Rectal smooth muscle tissue (tissue), 1 donor: ENCODE measurements around the gene DHRSX.

Source experiments
- H3K27ac ChIP-seq: one replicate; pipeline ENCODE4 v1.7.0; 2013; ENCODE audit warnings: low read depth, low read length, inconsistent platforms
- H3K27me3 ChIP-seq: one replicate; pipeline ENCODE4 v1.7.0; 2013; ENCODE audit warnings: low read length; ENCODE audit not compliant: control insufficient read depth, insufficient read depth
- H3K36me3 ChIP-seq: one replicate; pipeline ENCODE4 v1.7.0; 2013; ENCODE audit warnings: low read length; ENCODE audit not compliant: control insufficient read depth, insufficient read depth
- H3K4me1 ChIP-seq: one replicate; pipeline ENCODE4 v1.7.0; 2013; ENCODE audit warnings: low read length; ENCODE audit not compliant: control insufficient read depth, insufficient read depth
- H3K4me3 ChIP-seq: one replicate; pipeline ENCODE4 v1.7.0; 2013; ENCODE audit warnings: low read length
- H3K9ac ChIP-seq: one replicate; pipeline ENCODE4 v1.7.0; 2013; ENCODE audit warnings: low read length

The DHRSX gene

DNA sequence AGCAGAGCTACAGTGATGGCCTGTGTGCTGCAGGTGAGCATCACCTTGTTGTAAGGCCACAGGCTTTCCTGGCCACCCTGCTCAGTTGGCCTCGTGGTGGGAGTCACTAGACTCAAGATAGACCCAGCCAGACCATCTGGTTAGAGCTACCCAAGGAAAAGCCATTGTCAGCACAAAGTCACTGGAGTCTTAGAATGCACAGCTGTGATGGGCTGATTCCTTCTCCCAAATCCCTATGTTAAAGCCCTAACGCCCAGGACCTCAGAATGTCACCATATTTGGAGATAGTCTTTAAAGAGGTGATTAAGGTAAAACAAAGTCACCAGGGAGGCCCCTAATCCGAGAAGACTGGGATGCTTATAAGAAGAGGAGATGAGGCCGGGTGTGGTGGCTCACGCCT, 173.4 kb downstream of the DHRSX start:
- Histone ChIP-seq H3K27ac (no peak overlapping the region), H3K36me3 (no peaks in the 10 kb centered on the region), H3K9ac (no peak overlapping the region), H3K4me1 (no peaks in the 10 kb centered on the region), H3K4me3 (no peak overlapping the region), H3K27me3 (no peaks in the 10 kb centered on the region)

DNA sequence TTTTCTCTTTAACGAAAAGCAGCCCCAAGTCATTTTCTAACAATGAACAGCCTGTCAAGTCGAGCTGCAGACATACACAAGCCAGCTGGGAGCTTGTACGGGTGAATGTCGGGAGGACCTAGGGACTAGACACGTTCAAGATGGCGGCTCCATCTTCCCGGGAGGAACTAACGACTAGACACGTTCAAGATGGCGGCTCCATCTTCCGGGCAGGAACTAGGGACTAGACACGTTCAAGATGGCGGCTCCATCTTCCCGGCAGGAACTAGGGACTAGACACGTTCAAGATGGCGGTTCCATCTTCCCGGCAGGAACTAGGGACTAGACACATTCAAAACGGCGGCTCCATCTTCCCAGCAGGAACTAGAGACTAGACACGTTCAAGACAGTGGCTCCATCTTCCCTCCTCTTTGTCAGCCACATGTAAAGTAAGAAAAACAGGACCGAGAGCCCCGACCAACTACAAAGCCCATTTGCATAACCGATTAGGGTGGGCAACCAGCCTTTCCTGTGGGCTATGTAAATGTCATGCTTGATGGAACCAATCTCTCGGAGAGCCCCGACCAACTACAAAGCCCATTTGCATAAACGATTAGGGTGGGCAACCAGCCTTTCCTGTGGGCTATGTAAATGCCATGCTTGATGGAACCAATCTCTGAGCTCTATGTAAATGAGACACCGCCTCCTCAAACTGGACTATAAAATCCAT, 175.5 kb downstream of the DHRSX start:
- no peak overlapping the region for H3K9ac ChIP-seq
- peak overlapping the region; percentile 51 for H3K27ac ChIP-seq
- H3K4me3 ChIP-seq: peak overlapping the region; percentile 43
- H3K36me3 ChIP-seq: no peaks in the 10 kb centered on the region
- H3K4me1 ChIP-seq: no peaks in the 10 kb centered on the region
- H3K27me3 ChIP-seq: no peaks in the 10 kb centered on the region

DNA sequence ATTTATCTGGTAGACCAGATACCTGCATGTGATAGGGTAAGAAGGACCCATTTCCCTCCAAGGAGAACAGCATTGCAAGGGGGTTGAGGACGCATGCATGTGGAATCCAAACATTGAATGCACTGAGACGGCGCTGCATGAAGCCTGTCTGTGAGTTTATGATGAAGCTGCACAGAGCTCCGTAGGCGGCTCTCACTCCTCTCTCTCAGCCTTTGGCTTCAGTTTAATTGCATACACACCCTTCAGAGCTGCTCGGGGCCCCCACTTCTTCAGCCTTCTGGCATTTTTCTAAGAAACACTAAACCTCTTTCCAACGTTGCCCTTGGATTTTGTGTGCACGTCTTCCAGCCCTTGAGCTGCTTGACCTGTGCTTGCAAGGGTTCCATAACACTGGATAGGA, 176.6 kb downstream of the DHRSX start:
- H3K27ac ChIP-seq: no peak overlapping the region
- H3K4me1 ChIP-seq: no peaks in the 10 kb centered on the region

DNA sequence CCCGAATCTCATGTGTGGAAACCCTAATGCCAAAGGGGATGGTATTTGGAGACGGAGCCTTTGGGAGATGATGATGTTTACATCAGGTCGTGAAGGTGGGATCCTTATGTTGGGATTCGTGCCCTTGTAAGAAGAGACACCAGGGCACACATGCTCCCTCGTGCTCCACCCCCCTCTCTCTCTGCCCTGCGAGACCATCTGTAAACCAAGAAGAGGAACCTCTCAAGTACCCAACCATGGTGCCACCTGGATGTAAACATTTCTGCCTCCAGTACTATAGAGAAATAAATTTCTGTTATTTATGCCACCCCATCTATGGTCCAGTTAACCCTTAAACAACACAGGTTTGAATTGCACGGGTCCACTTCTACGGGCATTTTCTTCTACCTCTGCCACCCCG, 179.4 kb downstream of the DHRSX start:
- no peaks in the 10 kb centered on the region for H3K27me3 ChIP-seq
- no peak overlapping the region for H3K9ac ChIP-seq
- H3K4me3 ChIP-seq: no peak overlapping the region
- H3K4me1 ChIP-seq: no peaks in the 10 kb centered on the region
- no peak overlapping the region for H3K27ac ChIP-seq
- H3K36me3 ChIP-seq: no peaks in the 10 kb centered on the region

More for the DNA sequence above, 176.6 kb downstream of the DHRSX start:
- Histone ChIP-seq H3K36me3 (no peaks in the 10 kb centered on the region), H3K9ac (no peak overlapping the region), H3K4me3 (no peak overlapping the region), H3K27me3 (no peaks in the 10 kb centered on the region)

DNA sequence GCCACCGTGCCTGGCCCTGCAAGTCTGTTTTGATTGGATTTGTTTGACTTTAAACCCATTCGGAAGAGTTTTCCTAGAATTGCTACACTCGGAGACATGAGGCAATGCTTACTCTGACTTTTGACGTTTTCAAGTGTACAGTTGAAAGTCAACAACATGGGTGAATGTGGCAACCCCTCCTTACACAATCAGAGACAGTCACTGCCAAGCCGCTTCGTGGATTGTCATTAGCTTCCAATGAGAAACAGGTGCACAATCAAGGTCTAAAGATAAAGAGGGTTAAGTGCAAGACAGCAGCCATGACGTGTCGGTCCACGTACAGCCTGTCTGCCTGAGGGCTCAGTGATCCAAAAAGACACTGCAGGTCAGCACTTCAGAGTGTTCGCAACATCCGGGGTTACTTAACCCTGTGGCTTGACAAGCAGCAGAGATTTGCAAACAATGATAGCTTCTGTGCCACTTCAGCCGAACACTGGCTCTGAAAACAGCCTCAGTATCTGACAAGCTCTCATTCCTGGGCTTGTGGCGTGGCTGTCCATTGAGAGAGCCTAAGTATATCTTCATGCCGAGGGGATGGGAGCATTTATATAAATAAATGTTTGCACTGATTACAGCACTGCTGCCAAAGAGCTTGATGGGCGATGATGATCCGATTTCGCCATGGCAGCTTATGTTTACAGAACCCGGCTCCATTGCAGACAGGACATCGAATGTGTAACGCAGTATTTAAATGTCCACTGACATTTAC, 180.0 kb downstream of the DHRSX start:
- H3K9ac ChIP-seq: no peak overlapping the region
- no peak overlapping the region for H3K4me3 ChIP-seq

DNA sequence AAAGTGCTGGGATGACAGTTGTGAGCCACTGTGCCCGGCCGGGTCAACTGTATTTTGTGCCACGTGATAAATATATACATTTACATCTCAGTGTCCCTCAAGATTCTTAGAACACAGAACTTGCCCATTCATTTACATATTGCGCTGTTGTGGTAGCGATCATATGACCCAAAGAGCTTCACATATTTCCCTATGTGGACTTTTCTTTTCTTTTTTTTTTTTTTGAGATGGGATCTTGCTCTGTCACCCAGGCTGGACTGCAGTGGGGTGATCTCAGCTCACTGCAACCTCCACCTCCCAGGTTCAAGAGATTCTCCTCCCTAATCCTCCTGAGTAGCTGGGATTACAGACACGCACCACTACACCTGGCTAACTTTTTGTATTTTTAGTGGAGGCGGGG, 180.7 kb downstream of the DHRSX start:
- Histone ChIP-seq H3K36me3 (no peaks in the 10 kb centered on the region), H3K4me3 (no peak overlapping the region), H3K9ac (no peak overlapping the region), H3K27me3 (no peaks in the 10 kb centered on the region), H3K4me1 (no peaks in the 10 kb centered on the region), H3K27ac (no peak overlapping the region)

More for the DNA sequence above, 180.0 kb downstream of the DHRSX start:
- no peak overlapping the region for H3K27ac ChIP-seq
- no peaks in the 10 kb centered on the region for H3K4me1 ChIP-seq
- H3K27me3 ChIP-seq: no peaks in the 10 kb centered on the region
- H3K36me3 ChIP-seq: no peaks in the 10 kb centered on the region

DNA sequence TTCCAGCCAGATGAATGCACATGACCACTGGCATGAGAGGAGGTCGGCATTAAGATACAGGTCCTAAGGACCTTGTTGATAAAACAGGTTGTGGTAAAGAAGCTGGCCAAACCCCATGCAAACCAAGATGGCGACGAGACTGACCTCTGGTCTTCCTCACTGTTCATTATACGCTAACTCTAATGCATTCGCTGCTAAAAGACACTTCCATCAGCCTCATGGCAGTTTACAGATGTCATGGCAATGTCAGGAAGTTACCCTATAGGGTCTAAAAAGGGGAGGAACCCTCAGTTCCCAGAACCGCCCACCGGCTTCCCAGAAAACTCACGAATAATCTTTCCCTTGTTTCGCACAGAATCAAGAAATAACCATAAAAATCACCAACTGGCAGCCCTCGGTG, 182.4 kb downstream of the DHRSX start:
- H3K9ac ChIP-seq: no peak overlapping the region
- H3K36me3 ChIP-seq: no peaks in the 10 kb centered on the region
- no peak overlapping the region for H3K27ac ChIP-seq
- H3K4me1 ChIP-seq: no peaks in the 10 kb centered on the region
- H3K4me3 ChIP-seq: no peak overlapping the region
- no peaks in the 10 kb centered on the region for H3K27me3 ChIP-seq

DNA sequence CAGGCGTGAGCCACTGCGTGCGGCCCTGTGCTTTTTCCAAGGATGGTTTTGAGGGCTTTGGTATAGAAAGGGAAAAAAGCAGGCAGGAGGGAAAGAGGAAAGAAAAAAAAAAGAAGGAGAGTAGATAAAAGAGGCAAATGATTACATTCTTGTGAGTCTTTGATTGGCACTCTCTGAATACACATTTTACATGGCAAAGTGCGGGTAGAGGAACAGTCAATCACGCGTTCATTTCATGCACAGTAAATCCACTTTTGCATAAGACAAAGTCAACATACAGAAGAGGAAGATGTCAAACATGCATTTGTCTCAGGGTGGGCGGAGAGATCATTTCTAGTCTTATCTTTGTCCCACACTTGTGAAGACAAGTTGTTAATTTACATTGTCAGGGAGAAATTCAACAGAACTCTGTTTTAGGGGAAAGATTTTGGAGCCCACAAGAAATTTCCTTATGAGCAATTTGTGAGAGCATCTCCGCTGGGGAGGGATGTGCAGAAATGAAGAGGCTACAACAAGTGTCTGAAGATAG, 183.2 kb downstream of the DHRSX start:
- no peak overlapping the region for H3K4me3 ChIP-seq
- no peaks in the 10 kb centered on the region for H3K36me3 ChIP-seq
- H3K9ac ChIP-seq: no peak overlapping the region
- H3K27me3 ChIP-seq: no peaks in the 10 kb centered on the region
- no peak overlapping the region for H3K27ac ChIP-seq
- no peaks in the 10 kb centered on the region for H3K4me1 ChIP-seq

DNA sequence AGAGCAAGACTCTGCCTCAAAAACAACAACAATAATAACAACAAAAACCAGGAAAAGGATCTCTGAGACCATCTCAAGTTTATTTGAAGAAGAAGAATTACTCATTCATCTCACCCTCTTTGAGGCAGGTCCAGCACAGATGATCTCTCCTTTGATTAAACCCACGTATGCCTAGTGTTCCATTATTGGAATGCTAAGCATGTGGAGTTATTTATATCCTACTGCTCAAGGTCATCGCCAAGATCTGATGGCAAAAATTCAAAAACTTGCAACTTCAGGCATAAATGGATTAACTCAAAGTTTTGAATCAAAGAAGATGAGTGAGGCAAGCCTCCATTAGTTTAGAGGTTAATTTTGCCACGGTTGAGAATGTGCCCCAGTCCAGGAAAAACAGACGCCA, 184.2 kb downstream of the DHRSX start:
- H3K27ac ChIP-seq: no peak overlapping the region
- no peaks in the 10 kb centered on the region for H3K4me1 ChIP-seq
- H3K4me3 ChIP-seq: no peak overlapping the region
- H3K9ac ChIP-seq: no peak overlapping the region
- no peaks in the 10 kb centered on the region for H3K36me3 ChIP-seq
- H3K27me3 ChIP-seq: no peaks in the 10 kb centered on the region

DNA sequence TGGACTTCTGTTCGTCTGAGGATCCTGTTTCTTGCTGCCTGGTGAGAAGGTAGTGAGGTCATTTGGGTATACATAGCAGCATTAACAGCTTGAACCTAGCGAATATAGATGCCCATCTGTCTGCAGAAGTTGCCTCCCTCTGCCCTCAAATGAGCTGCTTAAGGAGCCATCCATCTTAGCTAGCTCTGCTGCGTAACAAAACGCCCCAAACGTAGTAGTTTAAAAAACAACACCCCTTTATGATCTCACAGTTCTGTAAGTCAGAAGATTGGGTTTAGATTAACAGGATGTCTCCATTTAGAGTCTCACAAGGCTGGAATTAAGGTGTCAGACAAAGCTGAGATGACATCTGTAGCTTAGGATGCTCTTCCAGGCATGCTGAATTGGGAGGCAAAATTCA, 185.3 kb downstream of the DHRSX start:
- Histone ChIP-seq H3K36me3 (no peaks in the 10 kb centered on the region), H3K4me3 (no peak overlapping the region), H3K27ac (no peak overlapping the region), H3K4me1 (no peaks in the 10 kb centered on the region), H3K27me3 (no peaks in the 10 kb centered on the region), H3K9ac (no peak overlapping the region)

DNA sequence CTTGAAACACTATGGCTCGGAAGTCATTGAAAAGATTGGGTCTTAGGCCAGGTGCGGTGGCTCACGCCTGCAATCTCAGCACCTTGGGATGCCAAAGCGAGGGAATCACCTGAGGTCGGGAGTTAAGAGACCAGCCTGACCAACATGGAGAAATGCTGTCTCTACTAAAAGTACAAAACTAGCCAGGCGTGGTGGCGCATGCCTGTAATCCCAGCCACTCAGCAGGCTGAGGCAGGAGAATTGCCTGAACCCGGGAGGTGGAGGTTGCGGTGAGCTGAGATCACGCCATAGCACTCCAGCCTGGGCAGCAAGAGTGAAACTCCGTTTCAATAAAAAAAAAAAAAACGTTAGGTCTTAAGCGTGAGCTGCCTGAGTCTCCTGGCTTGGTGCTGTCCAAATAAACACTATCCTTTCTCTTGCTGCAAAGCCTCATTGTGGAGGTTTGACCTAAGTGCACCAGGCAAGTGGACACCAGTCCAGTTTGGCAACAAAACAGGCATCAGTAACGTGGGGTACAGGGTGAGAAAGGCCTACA, 185.9 kb downstream of the DHRSX start:
- peaks cover under 1% of the 10 kb centered on the region for H3K36me3 ChIP-seq
- no peak overlapping the region for H3K4me3 ChIP-seq
- no peak overlapping the region for H3K9ac ChIP-seq
- no peak overlapping the region for H3K27ac ChIP-seq
- no peaks in the 10 kb centered on the region for H3K4me1 ChIP-seq
- H3K27me3 ChIP-seq: no peaks in the 10 kb centered on the region

DNA sequence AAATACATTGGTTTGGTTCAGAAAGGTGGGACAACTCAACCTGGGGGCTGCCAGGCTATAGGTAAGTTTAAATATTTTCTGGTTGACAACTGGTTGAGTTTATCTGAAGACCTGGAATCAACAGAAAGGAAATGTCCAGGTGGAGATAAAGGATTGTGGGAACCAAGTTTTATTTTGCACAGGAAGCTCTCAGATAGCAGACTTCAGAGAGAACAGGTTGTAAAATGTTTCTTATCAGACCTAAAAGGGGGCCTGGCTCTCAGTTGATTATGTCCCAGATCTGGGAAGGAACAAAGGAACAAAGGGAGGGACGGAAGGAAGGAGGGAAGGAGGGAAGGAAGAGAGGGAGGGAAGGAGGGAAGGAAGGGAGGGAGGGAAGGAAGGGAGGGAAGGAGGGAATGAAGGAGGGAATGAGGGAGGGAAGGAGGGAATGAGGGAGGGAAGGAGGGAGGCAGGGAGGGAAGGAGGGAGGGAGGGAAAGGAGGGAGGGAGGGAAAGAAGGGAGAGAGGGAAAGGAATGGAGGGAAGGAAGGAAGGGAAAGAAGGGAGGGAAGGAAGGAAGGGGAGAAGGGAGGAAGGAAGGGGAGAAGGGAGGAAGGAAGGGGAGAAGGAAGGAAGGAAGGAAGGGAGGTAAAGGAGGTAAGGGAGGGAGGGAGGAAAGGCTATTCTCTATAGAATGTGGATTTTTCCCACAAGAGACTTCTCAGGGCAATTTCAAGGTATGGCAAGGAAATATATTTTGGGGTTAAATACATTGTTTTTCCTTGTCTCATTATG, 186.7 kb downstream of the DHRSX start:
- Histone ChIP-seq H3K4me3 (no peak overlapping the region), H3K9ac (no peak overlapping the region), H3K36me3 (peaks cover 2% of the 10 kb centered on the region), H3K27ac (no peak overlapping the region), H3K27me3 (no peaks in the 10 kb centered on the region), H3K4me1 (no peaks in the 10 kb centered on the region)
